Left ventricle myocardium inferior (tissue), 1 donor: ENCODE results near the gene PALLD. TPM values are rescaled to one million over a fixed set of nuclear protein-coding genes. Genes with fewer than 3 reads are reported as not detected.

Source experiments
- DNase-seq: peaks from one replicate; pipeline ENCODE4 v3.0.0-alpha.2; 2020
- H3K27ac ChIP-seq: fragments of 200-600 bp; replicated peaks from 2 replicates; pipeline ENCODE4 v1.8.0; 2021
- H3K27me3 ChIP-seq: fragments of 200-600 bp; 2 replicates; pipeline ENCODE4 v1.8.0; 2021; ENCODE audit warnings: low read depth
- H3K36me3 ChIP-seq: fragments of 200-600 bp; 2 replicates; pipeline ENCODE4 v1.8.0; 2021
- H3K4me1 ChIP-seq: fragments of 200-600 bp; 2 replicates; pipeline ENCODE4 v1.8.0; 2021
- H3K4me3 ChIP-seq: fragments of 200-600 bp; 2 replicates; pipeline ENCODE4 v1.8.0; 2021; ENCODE audit warnings: mild to moderate bottlenecking, moderate library complexity
- H3K9me3 ChIP-seq: fragments of 200-600 bp; replicated peaks from 2 replicates; pipeline ENCODE4 v1.8.0; 2021
- intact Hi-C: fragments of 100-400 bp; cut with micrococcal nuclease; formaldehyde crosslinking; loops from one replicate; pipeline ENCODE4 v1.11.0; 2022
- total RNA-seq: library from RNA; stranded (reverse); fragmentation: NEBNext Ultra II Directional; extraction: Animal tissue kit (Norgen Biotek cat#: 25700); gene quantifications from one replicate; pipeline ENCODE4 v1.2.1, GENCODE V29; 2021
- TF ChIP-seq, protein P1 (sequence below): fragments of 200-600 bp; IDR thresholded peaks from 2 replicates; pipeline ENCODE4 v1.8.0; 2021; ENCODE audit warnings: antibody characterized with exemption, mild to moderate bottlenecking, borderline replicate concordance
- donor health status: DM: no; HTN: yes; CAD: no; lungs with severe emphysema.

The PALLD gene
- total RNA-seq, 1 donor from 2014 or later, result 871 TPM

DNA sequence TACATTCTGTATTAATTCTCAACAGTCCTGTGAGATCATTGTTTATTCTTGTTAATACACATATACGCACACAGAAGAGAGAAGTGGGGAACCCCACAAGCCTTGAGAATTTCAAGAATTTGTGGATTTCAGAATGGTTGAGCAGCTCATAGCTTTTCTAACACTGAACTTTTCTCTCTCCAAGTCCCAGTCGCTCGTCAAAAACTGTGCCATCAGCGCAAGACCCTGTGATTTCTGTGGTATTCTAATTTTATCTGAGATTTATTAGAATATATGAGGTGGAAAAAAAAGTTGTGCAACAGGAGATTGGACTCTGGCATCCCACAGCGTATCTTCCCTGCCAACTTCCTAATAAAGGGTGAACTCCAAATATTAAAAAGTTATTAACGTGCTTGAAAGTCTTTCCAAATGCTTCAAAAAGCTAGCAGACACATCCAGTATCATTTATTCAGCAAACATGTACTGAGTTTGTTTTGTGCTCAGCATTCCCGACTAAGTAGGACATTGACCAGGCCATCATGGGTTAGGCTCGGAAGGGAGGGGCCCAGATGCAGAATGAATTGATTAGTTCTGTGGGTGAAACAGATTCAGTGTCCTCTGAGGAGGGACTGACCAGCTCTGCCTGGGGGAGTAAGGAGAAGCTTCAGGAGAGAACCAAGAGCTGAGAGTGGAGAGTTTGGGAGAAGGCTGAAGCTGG is 347.6 kb downstream of the PALLD start:
- intact Hi-C loops, result no loop called here
- H3K4me3 ChIP-seq, result no peak overlapping the region
- no peaks in the 10 kb centered on the region for H3K27me3 ChIP-seq
- peak overlapping the region; percentile 86 for H3K27ac ChIP-seq
- TF ChIP-seq, protein P1, sequence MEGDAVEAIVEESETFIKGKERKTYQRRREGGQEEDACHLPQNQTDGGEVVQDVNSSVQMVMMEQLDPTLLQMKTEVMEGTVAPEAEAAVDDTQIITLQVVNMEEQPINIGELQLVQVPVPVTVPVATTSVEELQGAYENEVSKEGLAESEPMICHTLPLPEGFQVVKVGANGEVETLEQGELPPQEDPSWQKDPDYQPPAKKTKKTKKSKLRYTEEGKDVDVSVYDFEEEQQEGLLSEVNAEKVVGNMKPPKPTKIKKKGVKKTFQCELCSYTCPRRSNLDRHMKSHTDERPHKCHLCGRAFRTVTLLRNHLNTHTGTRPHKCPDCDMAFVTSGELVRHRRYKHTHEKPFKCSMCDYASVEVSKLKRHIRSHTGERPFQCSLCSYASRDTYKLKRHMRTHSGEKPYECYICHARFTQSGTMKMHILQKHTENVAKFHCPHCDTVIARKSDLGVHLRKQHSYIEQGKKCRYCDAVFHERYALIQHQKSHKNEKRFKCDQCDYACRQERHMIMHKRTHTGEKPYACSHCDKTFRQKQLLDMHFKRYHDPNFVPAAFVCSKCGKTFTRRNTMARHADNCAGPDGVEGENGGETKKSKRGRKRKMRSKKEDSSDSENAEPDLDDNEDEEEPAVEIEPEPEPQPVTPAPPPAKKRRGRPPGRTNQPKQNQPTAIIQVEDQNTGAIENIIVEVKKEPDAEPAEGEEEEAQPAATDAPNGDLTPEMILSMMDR, result no peak
- peaks cover 6% of the 10 kb centered on the region for H3K36me3 ChIP-seq
- DNase-seq, result no peak
- H3K9me3 ChIP-seq, result no peaks in the 10 kb centered on the region
- H3K4me1 ChIP-seq, result peaks cover 99% of the 10 kb centered on the region

DNA sequence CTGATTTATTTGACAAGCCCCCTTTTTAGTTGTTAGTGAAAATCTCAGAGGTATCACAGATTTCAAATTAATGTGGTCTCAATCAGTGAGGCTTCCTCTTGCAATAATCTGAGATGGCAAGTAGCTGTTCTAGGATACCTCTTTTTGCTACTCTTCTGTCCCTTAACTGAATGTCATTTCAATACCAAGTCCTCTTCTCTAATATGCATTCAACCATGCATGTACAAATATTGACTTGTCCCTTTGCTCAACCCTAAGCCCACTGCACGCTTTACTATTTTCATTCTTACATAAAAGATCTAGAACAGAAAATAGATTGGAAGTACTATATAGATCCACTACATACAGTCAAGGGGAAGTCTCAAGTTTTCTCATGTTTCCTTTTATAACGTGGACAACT is 349.0 kb downstream of the PALLD start:
- TF ChIP-seq, protein P1, result no peak
- no peaks in the 10 kb centered on the region for H3K9me3 ChIP-seq
- no peak overlapping the region for H3K4me3 ChIP-seq
- peaks cover 99% of the 10 kb centered on the region for H3K4me1 ChIP-seq
- no peaks in the 10 kb centered on the region for H3K27me3 ChIP-seq
- peaks cover 6% of the 10 kb centered on the region for H3K36me3 ChIP-seq
- DNase-seq, result no peak
- H3K27ac ChIP-seq, result peak overlapping the region; percentile 86
- intact Hi-C loops, result no loop called here

DNA sequence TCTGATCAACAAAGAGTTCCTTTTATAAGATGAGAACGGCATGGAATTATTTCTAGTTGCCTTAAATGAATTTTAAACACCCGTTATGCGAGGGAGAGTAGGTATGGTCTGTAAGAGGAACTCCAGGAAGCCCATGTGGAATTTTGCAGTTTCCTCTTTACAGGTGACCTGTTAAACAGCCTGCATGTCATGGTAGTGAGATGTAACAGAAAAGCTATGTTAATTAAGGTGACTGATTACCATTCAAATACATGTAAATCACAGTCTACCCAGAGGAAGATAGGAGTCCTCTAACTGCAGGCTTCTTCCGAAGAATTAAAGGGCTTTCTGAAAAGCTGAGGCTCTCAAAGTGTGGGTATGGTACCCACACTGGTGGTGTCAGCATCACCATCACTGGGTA is 349.6 kb downstream of the PALLD start:
- intact Hi-C loops, result no loop called here
- Histone ChIP-seq H3K4me1 (peaks cover 100% of the 10 kb centered on the region), H3K27ac (peak overlapping the region; percentile 86), H3K4me3 (no peak overlapping the region), H3K27me3 (no peaks in the 10 kb centered on the region), H3K36me3 (peaks cover 6% of the 10 kb centered on the region), H3K9me3 (no peaks in the 10 kb centered on the region)
- TF ChIP-seq, protein P1, result no peak
- no peak for DNase-seq

DNA sequence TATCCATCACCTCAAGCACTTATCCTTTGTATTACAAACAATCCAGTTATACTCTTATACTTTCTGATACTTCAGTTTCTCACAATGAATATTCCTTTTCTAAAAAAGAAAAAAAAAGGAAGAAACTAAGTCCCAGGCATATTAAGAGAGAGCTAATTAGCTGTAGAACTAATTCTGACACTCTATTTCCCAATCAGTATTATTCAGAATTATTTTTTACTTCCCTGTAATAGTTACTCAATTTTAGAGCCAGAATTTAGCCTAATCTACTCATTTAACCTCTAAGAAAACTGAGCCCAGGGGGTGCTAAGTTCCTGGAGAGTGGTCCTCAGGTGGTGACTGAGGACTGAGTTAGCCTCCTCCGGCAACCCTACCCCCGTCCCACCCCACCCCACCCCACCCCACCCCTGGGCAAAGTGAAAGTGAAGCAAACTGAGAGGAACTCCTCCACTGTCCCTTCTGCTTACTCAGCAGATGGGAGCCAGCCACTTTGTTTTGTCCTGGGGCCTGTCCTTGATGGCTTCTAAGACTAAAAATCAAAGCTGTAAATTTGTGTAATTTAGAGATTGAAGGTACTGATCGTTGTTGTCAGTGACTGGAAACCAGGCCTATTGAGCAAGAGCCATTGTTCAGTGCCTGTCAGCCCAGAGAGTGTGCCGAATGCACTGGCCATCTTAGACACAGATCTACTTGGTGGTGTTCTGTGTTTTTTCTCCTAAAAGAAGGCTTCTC is 351.1 kb downstream of the PALLD start:
- Histone ChIP-seq H3K36me3 (no peaks in the 10 kb centered on the region), H3K9me3 (no peaks in the 10 kb centered on the region), H3K4me3 (peak overlapping the region; percentile 40), H3K4me1 (peaks cover 100% of the 10 kb centered on the region), H3K27ac (peak overlapping the region; percentile 86), H3K27me3 (no peaks in the 10 kb centered on the region)
- intact Hi-C loops, result no loop called here
- no peak for DNase-seq
- TF ChIP-seq, protein P1, result no peak

DNA sequence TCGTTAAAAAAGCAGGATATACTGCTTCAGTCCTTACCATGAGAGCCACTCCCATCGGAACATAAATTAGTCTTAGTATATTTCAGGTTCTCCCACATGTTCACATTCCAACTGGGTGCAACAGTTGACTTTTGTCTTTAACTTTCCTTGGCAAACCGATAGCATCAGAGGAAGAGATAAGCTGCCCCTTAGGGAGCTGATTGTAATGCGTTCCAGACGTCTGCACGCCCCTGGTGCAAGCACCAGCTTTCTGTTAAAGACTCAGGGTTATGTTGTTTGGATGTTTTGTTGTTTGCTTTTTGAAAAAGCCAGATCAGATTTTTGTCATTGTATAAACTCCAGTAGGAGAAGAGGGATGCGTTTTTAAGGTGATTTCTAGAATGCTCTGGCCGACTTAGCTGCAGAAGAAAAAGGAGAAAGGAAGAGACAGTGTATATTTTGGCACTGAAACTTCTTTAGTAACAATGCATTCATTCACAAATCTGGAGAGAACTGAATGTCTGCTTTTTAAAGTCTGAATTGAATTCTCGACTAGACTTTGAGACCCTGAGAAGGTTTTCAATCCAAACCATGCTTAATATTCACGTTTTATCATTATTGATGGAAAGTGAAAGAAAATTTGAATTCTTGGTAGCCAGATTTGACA is 352.3 kb downstream of the PALLD start:
- Histone ChIP-seq H3K4me3 (peak overlapping the region; percentile 40), H3K27me3 (no peaks in the 10 kb centered on the region), H3K27ac (peak overlapping the region; percentile 86), H3K9me3 (no peaks in the 10 kb centered on the region), H3K4me1 (peaks cover 100% of the 10 kb centered on the region), H3K36me3 (no peaks in the 10 kb centered on the region)
- TF ChIP-seq, protein P1, result no peak
- no peak for DNase-seq
- intact Hi-C loops, result no loop called here
